GM18511 (cell line): ENCODE results near the gene PRKAR1B.

Source experiments
- ATAC-seq: cut with Tn5 transposase; IDR thresholded peaks from one replicate; pipeline ENCODE4 v1.9.1; 2021; ENCODE audit warnings: mild to moderate bottlenecking, moderate library complexity; ENCODE audit not compliant: unreplicated experiment

PRKAR1B gene

GRCh38 chr7:514651-515598 is 212.2 kb downstream of the PRKAR1B start:
- no peak for ATAC-seq

DNA sequence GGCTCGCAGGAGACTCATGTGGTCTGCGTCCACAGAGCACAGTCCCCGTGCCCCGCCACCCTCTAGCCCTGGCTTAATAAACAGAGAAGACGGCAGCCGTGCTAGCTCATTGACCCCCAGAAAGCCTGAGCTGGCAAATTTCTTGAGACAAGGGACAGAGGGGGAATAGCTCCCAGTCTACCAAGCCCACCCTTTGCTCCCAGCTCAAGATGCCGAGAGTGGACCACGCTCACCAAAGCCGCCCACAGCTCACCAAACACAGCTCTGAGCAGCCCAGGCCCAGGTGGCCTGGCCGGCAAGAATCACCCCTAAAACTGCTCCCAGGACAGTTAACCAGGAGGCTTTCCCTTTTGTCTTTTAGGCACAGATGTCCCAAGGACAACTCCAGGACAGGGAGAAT is 212.8 kb downstream of the PRKAR1B start:
- ATAC-seq = no peak

DNA sequence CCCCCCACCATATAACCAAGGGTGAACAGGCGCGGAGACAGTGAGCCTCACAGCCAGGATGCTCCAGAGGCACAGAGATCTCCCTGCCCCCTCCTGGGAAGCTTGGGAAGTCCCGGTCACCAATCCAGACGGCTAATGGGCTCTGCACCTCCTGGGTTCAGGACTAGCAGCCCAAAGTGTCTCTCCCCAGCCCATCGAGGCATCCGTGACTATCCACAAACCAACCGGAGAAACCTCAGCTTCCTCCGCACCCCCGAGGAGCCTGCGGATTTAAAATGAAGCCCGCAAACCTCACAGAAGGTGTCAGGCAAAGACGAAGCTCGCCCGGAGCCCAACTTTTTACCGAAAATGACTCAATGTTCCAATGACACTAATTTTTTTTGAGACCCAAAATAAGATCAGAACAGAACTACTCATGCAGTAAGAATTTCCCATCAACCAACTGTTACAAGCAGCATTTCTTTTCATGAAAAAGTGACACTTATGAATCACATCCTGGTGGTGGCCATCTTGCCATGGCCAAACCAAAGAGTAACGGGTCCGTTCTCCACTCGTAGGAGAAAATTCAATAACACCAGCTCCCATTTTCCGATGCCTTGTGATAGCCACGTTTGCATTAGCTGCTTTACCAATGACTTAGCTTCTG is 213.4 kb downstream of the PRKAR1B start:
- ATAC-seq = no peak

DNA sequence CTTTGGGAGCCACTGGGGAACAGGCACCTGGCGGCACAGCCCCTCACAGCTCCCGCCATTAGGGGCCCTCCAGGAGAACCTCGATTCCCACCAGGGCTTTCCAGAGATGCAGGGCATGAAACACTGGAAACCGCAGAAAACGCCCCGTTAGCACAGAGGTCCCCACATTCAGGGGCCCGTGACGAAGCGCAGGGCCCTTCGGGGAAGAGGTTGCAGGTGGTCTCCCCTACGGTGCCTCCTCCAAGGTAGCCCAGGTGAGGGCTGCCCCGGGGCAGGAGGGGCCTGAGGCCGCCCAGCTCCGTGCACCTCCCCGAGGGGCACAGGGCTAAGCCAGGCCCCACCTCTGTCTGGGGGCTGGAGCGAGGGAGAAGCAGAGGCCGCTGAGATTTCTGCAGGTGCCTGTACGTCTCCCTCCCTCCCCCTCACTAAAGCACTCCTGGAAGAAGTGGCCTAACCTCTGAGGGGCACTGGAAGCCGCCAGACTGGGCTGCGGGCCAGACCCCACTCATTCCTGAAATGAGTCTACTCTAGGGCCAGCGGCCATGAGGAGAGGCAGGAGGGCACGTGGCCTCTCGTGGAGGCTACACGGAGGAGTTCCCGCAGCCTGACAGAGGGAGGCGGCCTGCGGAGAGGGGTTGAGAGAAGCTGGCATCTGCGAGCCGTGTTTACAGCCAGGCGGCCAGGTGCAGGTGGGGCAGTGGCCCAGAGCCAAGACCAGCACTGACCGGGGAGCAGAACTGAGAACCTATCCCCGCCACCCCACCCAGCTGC is 214.4 kb downstream of the PRKAR1B start:
- no peak for ATAC-seq

DNA sequence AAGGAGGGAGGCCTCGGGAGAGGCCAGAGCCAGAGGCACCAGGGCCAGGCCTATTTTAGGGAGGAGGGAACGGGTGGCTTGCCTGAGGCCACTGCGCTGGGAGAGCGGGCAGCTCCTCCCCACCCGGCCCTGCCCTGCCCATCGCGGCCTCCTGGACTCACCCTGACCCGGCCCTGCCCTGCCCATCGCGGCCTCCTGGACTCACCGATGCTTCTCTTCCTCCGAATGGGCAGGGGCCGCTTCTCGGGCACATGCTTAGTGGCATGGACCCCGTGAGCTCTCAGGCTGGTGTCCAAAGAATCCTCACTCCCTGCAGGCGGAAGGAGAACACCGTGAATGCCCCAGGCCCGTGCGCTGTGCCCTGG is 215.0 kb downstream of the PRKAR1B start:
- ATAC-seq = no peak

GRCh38 chr7:511476-512145 is 215.5 kb downstream of the PRKAR1B start:
- ATAC-seq = no peak

DNA sequence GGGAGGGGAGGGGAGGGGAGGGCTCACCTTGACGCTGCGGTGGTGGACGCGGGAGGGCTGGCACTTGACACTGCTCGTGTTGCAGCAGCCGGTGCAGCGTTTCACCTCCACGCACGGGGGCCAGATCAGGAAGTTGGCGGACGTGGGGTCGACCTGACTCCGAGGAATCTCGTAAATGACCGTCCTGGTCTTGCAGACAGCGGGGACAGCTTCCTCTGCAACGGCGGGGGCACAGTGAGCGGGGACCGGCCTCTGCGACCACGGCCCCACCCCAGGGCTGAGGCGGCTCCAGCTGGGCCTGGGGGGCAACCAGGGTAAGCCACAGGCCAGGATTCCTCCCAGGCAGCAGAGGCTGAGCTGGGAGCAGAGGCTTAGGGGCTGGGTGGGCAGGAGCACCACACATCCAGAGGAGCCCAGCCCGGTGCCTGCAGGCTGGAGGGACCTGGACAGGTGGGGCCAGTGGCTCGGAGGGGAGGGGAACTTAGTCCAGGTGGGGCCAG is 216.2 kb downstream of the PRKAR1B start:
- no peak for ATAC-seq

GRCh38 chr7:510131-510481 is 217.0 kb downstream of the PRKAR1B start:
- no peak for ATAC-seq

DNA sequence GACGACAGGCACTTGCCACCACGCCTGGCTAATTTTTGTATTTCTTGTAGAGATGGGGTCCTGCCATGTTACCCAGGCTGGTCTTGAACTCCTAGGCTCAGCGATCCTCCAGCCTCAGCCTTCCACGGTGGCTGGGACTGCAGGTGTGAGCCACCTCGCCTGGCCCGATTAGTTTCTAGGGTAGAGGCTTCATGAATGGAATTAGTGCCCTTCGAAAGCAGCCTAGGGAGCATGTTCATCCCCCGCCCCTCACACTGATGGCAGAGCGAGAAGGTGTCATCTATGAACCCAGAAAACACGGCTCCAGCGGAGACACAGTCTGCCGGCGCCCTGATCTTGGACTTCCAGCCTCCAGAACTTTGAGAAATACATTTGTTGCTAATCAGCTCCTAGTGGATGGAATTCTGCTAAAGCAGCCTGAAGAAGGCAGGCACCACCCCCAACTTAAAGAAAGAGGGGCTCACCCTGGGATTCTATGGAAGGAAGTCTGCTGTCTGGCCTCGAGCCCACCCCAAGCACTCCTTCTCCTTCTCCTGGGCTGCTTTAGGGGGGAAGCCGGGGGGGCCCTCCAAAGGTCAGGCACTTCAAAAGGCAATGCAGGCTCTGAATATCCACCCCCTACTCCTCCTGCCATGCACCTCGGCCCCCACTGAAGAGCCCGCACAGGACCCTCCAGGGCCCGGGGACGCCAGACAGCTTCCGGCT is 217.5 kb downstream of the PRKAR1B start:
- ATAC-seq = no peak

- no peak for ATAC-seq
These were observed 218.5 kb downstream of the PRKAR1B start for GRCh38 chr7:508461-509170.

GRCh38 chr7:507623-508300 is 219.3 kb downstream of the PRKAR1B start:
- no peak for ATAC-seq

DNA sequence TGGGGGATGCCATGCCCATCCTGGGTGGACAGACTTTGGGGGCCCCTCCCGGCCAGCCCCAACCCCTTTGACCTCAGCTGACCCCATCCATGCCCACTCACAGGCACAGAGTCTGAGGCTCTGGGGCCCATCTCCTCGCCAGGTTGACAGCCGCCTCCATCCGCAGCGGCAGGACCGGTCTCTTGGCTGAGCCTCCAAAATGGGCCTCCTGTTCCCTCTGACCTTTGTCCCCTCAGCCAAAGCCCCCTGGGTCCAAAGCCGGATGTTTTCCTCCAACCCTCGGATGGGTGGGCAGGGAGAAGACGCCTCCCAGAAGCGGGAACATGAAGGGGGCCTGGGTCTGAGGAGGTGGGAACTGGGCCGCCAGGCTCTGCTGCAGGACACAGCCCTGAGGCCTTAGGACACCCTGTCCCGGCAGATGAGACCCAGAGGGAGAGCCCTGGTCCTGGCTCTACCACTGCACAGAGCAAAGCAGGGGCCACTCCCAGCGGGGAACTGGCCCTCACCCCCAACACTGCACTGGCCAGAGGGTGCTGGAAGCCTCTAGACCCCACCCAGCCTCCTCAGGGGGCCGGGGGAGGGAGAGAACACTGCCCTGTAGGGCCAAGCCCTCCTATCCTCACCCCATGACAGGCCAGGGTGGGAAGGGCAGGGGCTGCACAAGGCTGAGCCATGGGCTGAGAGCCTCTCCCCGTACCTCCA is 220.0 kb downstream of the PRKAR1B start:
- no peak for ATAC-seq

- no peak for ATAC-seq
These were observed 220.7 kb downstream of the PRKAR1B start for GRCh38 chr7:506391-506831.

GRCh38 chr7:505171-505570 is 221.9 kb downstream of the PRKAR1B start:
- ATAC-seq = no peak

DNA sequence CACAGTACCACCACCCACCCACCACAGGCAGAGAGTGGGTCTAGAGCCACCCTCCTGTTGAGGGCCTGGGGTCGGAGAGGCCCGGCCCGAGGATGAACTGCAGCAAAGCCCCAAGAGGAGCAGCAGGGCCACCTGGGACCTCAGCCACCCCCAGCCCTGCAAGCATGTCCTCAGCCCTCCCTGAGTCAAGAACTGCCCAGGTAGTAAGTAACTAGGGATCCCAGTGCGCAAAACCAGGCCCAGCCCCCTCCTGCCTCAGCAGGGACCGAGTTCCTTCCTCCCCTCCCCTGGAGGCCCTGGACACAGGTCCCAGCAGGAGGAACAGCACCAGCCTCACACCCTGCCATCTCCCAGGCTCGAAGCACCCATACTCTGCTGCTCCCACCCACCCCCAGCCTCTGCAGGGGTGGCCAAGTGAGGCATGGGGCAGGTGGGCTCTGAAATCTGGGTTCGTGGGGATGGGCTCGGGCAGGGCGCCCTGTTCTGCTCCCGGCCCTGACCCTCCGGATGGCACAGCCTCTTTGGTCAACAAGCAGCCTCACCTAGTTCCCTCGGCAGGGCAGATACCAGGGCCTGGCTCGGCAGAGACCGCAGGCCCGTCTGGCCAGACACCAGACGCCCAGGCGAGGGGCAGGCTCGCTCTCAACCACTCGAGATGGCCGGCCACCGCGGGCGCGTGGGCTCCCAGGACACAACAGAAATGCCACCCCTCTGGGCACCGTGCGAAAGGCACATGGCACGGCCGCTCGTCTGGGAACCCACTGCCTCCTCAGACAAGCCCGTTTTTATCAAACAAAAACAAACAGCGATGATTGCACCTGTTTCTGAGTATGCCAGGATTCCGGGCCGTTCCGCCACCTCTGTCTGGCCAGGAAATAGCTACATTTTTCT is 222.6 kb downstream of the PRKAR1B start:
- no peak for ATAC-seq

DNA sequence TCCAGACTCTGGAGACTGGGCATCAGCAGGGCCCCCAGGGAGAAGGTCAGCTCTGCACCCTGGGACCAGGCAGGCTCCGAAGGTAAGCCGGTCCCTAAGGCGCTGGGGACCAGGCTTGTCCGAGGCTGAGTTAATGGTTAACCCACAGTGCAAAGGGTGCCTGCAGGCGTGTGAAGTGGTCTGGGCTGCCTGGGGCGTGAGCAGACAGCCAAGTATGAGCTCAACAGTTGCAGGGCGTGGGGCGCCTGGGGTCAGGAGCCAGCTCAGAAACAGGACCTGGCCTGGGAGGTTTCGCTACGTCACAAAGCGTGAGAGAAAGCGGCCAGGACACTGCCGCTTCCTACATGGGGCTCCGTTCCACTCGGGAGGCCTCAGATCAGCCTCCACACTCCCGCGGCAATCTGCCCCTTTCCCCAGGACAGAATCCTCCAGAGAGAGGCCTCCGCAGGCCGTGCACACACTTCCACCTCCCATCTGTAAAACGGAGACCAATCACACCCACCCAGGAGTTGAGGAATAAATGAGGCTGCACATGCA is 223.4 kb downstream of the PRKAR1B start:
- ATAC-seq = no peak

- no peak for ATAC-seq
These were observed 224.8 kb downstream of the PRKAR1B start for GRCh38 chr7:502296-502695.
